Stimulated activated CD8-positive, alpha-beta memory T cell treated with anti-CD3 and anti-CD28 coated beads, Interleukin-4, amount 100 ng/mL, for 48 hours (primary cell): ENCODE results near the gene NHSL2.

Experiments used
- DNase-seq: peaks from one replicate; pipeline ENCODE4 v3.0.0-alpha.2; 2020

NHSL2 gene

DNA sequence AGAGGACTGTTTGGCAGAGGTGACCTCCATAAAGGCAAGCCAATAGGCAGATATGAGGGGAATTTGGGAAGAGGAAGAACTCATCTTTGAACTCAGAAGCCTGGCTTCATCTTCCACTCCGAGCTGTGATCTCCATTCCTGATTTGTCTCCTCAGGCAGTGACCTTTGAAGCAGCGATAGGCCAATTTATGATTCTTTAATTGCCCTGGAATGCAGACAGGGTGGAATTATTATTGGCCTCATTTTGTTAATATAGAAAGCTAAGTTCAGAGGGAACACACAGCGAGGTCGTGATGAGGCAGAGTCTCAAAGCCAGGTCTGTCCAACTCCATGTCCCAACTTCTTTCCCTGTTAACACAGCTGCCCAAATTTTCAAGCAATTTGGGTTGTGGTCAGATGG, 204.2 kb downstream of the NHSL2 start:
- no peak for DNase-seq

- no peak for DNase-seq
Measured at GRCh38 chrX:72115380-72115779, 204.7 kb downstream of the NHSL2 start.

GRCh38 chrX:72117636-72118210, 207.1 kb downstream of the NHSL2 start:
- DNase-seq, result no peak

GRCh38 chrX:72120837-72121236, 210.2 kb downstream of the NHSL2 start:
- DNase-seq, result no peak

GRCh38 chrX:72121383-72121782, 210.7 kb downstream of the NHSL2 start:
- DNase-seq, result peak; percentile 47

- no peak for DNase-seq
Measured at GRCh38 chrX:72122621-72123337, 212.1 kb downstream of the NHSL2 start.

DNA sequence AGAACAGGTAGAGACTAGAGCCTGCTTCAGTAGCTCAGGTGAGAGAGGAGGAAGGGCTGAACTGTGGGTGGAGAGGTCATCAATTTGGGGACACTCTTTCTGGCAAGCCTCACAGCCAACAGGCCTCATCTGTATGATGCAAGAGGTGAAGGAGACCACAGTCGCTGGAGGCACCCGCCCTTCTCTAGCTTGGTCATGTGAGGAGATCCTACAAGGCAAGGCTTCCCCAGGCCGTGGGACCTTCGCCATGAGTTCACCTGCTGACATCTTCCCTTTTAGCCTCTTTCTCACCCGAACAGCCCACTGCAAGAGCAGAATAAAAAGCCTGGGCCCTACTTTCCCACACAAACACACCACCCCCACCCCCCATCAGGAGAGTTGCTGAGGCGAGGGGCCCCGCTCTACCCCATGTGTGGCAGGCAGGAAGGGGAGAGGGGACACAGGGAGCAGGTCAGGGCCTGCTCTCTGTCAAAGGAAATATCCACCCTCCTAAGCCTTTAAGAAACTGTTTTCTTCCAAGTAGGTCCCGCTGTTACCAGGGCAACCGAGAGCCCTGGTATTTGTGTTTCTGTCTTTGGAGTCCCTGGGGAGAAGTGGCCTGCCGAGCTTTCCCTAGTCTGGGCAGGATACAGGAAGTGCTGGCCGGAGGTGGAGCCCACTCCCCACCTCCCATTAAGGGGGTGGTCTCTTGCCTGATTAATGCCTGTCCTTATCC, 213.0 kb downstream of the NHSL2 start:
- no peak for DNase-seq

GRCh38 chrX:72124540-72125201, 214.0 kb downstream of the NHSL2 start:
- no peak for DNase-seq

GRCh38 chrX:72125331-72126047, 214.8 kb downstream of the NHSL2 start:
- DNase-seq, result no peak

- DNase-seq, result no peak
Measured at GRCh38 chrX:72126048-72126415, 215.4 kb downstream of the NHSL2 start.

- DNase-seq, result peak; percentile 90
Measured at GRCh38 chrX:72126539-72127140, 216.0 kb downstream of the NHSL2 start.

DNA sequence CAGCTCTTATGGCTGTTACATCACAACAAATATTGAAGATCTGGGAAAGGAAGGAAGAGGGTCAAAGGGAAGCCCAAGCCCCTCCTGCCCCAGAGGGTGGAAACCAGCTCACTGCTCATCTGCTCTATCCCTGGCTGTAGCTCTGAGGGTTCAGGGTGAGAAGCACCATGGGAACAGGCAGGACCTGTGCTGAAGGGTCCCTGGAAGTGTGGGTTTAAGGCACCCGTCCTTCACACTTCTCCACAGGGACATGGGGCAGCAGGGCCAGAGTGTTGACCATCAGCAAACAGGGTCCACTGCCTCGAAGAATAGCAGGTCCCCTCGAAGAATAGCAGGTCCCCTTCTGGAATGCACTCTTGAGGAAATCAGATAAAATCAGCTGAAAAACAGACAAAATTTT, 216.7 kb downstream of the NHSL2 start:
- no peak for DNase-seq

GRCh38 chrX:72128183-72128834, 217.7 kb downstream of the NHSL2 start:
- DNase-seq, result no peak

DNA sequence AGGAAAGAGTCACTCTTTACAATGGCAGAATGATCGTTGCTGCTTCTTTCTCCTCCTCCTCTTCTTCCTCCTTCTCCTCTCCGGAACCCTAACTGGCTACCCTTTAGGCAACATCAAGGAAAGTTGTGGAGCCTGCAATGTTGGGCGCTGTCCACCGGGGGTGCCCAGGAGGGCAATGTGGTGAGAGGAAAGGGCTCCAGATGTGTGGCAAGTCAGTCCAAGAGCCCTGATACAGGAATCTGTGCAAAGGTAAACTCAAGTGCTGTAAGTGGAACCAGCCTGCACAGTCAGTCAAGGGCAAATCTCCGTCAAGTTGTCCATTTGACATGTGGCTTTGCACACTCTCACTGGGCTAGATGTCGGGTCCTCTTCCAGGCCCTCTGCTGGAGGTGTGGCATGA, 218.2 kb downstream of the NHSL2 start:
- DNase-seq, result peak; percentile 34

DNA sequence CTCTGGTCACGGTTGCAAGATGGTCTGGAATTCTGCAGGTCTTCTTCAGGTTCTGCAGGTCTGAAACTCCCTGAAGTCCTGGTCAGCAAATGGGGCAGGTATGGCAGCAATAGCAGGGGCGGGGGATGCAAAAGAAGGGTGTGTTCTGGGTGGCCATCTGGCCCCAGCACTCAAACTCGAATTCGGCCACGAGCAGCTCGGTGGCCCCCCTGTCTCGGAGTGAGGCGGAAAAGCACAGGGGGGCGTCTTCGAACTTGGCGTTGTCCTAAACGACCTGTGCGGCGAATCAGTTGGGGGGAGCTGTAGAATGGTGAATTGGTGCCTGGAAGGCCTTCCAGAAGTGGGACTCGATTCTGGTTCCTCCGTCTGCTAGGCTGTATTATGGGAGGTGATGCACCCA, 219.0 kb downstream of the NHSL2 start:
- no peak for DNase-seq

- DNase-seq, result no peak
Measured at GRCh38 chrX:72130156-72130761, 219.6 kb downstream of the NHSL2 start.

DNA sequence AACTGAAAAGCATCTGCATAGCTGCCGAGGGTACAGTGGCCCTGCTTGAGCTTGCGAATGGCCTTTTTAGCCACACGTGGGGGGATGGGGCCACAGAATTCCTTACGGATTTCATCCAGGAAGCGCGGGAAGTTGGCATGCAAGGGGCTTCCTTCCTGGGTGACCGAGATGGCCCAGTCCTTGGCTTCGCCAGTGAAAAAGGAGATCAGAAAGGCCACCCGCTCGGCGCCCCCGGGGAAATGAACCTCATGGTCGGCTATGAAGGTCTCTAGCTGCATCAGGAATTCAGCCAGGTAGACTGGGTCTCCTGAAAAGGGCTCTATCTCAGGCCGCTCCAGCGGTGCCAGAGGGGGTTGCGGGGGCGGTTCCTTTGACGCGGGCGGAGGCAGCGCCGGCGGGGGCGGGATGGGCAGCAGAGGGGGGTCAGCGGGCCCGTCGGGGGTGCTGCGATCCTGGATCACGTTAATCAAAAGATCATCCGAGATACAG, 220.2 kb downstream of the NHSL2 start:
- DNase-seq, result no peak

DNA sequence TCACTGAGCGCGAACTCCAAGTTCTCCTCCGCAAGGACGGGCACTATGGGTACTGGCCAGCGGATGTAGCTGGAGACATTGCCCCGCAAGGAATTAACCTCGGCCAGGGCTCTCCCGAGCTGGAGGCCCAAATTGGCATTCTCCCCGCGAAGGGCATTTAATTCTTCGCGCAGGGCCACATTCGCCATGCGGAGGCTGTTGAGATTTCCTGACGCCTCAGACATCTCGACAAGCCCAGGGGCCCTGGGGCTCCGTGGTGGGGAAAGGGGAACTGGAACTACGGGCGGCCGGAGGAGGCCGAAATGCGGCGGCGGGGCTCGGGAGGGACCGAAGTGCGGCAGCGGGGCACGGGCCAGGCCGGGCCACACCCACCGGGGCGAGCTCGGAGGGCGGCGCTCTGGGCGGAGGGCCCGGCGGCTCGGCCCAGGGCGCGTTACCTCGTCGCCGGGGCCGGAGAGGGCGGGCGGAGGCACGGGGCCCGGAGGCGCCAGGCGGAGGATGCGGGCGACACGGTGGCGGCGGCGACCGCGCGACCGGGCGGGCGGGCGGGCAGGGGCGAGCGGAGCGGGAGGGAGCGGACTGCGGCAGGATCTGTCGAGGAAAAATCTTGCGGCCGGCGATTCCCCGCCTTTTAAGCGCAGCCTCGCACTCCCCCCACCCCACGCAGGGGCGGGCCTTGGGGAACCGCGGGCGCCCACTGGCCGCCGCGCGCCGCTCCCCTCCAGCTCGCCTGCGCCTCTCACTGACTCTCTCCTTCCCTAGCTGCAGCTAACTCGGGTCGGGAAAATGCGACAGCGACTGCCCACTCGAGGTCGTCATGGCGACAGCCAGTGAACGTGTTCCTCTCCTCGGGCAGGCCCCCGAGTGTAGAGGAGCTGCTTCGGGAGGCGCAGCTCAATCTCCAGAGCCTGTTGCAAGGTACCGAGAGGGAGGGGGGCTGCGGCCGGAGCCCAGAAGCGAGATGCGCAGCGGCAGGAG, 221.0 kb downstream of the NHSL2 start, which contains the start of gene RTL5:
Gene RTL5, minus strand, starts transcription at position 599 of the 978 bp plus-strand sequence.
- peak; percentile 63 for DNase-seq

DNA sequence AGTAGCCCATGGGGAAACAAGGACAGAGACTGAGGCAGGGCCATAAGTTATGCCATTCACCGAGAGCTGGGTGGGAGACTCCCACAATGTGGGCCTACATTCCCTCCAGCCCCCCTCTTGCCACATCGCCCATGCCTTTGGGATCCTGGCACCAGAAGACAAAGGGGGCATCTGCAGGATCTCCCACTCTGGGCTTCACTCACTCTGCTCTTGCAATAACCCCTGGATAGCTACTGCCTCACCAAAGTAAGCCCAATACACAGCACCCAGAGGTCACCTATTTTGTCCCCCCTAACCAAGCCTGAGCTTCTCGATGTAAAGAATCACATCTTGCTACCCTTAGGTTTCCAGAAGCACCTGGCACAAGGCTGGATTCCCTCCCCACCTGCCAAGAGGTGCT, 221.8 kb downstream of the NHSL2 start:
- no peak for DNase-seq
